Neural cell (in vitro differentiated cells): ENCODE data around the gene COA5.

Experiments
- CTCF ChIP-seq: fragments of 450-650 bp; IDR thresholded peaks from 2 replicates; pipeline ENCODE4 v1.5.1; 2014; ENCODE audit warnings: antibody characterized with exemption, mild to moderate bottlenecking, moderate library complexity; ENCODE audit not compliant: poor library complexity, severe bottlenecking
- EP300 ChIP-seq: fragments of 450-650 bp; conservative IDR thresholded peaks from 2 replicates; pipeline ENCODE4 v1.6.1; 2014; ENCODE audit warnings: antibody characterized with exemption, mild to moderate bottlenecking, moderate library complexity; ENCODE audit not compliant: poor library complexity, severe bottlenecking
- EZH2 ChIP-seq: fragments of 200-600, 300-800 bp; shearing (Covaris generic), sonication (generic); IDR thresholded peaks from 2 replicates; pipeline ENCODE4 v1.6.1; 2014; ENCODE audit warnings: antibody characterized with exemption, low read length, borderline replicate concordance, mild to moderate bottlenecking; ENCODE audit not compliant: insufficient read depth, poor library complexity, severe bottlenecking
- MXI1 ChIP-seq: fragments of 450-650 bp; conservative IDR thresholded peaks from 2 replicates; pipeline ENCODE4 v1.6.1; 2014; ENCODE audit warnings: antibody characterized with exemption, mild to moderate bottlenecking; ENCODE audit not compliant: poor library complexity, severe bottlenecking
- POLR2AphosphoS5 ChIP-seq: IDR thresholded peaks from 2 replicates; pipeline ENCODE4 v1.6.1; 2012
- RAD21 ChIP-seq: fragments of 450-650 bp; conservative IDR thresholded peaks from 2 replicates; pipeline ENCODE4 v1.6.1; 2014; ENCODE audit warnings: antibody characterized with exemption, mild to moderate bottlenecking, moderate library complexity
- REST ChIP-seq: IDR thresholded peaks from 2 replicates; pipeline ENCODE4 v1.6.1; 2012; ENCODE audit warnings: borderline replicate concordance
- SMC3 ChIP-seq: fragments of 450-650 bp; conservative IDR thresholded peaks from 2 replicates; pipeline ENCODE4 v1.6.1; 2014; ENCODE audit warnings: antibody characterized with exemption, mild to moderate bottlenecking, moderate library complexity; ENCODE audit not compliant: poor library complexity
- TAF1 ChIP-seq: IDR thresholded peaks from 2 replicates; pipeline ENCODE4 v1.6.1; 2012; ENCODE audit warnings: low read depth

- TF ChIP-seq CTCF: no peak
- no peak for TF ChIP-seq MXI1
- TF ChIP-seq EZH2: no peak
- TF ChIP-seq EP300: no peak
- TF ChIP-seq POLR2AphosphoS5: no peak
- TF ChIP-seq SMC3: no peak
- no peak for TF ChIP-seq RAD21
- TF ChIP-seq TAF1: no peak
- no peak for TF ChIP-seq REST
Observed at GRCh38 chr2:98617149-98617548, 8.8 kb upstream of the COA5 start.
